Measurements from ENCODE around the gene ORM2.
"Not testable (repeated sequence)": the region's sequence is repeated elsewhere in the genome, so short reads cannot be mapped to it uniquely, and the experiment has no call there.

- not testable (repeated sequence) for TF ChIP-seq CTCF (IDR thresholded peaks at IDR 0.05 in 8 of 11, conservative IDR thresholded peaks at IDR 0.05 in 3 of 11); POLR2A (IDR thresholded peaks at IDR 0.05); POLR2AphosphoS5 (IDR thresholded peaks at IDR 0.05)
These were observed 9.0 kb upstream of the ORM2 start for GRCh38 chr9:114320710-114321109.
